Suprapubic skin (tissue), 3 donors: Measurements from ENCODE around the gene FXYD7.

Experiments used
- CTCF ChIP-seq, 2 donors: fragments of 200-600 bp in 1 of 2; fragments of 450-650 bp in 1 of 2; sonication (generic) in 1 of 2; IDR thresholded peaks; one replicate each; pipeline ENCODE4 v1.5.1; 2016 to 2019; ENCODE audit warnings: antibody characterized with exemption in 2 of 2, mild to moderate bottlenecking in 1 of 2, moderate library complexity in 1 of 2
- POLR2AphosphoS5 ChIP-seq, 3 donors: sonication (generic); formaldehyde crosslinking; IDR thresholded peaks; one replicate each; pipeline ENCODE4 v1.6.1; 2017; ENCODE audit warnings: antibody characterized with exemption in 3 of 3

GRCh38 chr19:35156673-35157014, 13.6 kb downstream of the FXYD7 start:
- TF ChIP-seq POLR2AphosphoS5 (IDR thresholded peaks at IDR 0.05) = no peak
- TF ChIP-seq CTCF (IDR thresholded peaks at IDR 0.05) = no peak
